HG03442 (cell line): ENCODE data around the gene LARP6.
"Not testable (repeated sequence)": the region's sequence is repeated elsewhere in the genome, so short reads cannot be mapped to it uniquely, and the experiment has no call there.

ENCODE experiments used
- ATAC-seq: cut with Tn5 transposase; IDR thresholded peaks from one replicate; pipeline ENCODE4 v1.9.1; 2021; ENCODE audit warnings: mild to moderate bottlenecking, moderate library complexity; ENCODE audit not compliant: unreplicated experiment

Gene LARP6

DNA sequence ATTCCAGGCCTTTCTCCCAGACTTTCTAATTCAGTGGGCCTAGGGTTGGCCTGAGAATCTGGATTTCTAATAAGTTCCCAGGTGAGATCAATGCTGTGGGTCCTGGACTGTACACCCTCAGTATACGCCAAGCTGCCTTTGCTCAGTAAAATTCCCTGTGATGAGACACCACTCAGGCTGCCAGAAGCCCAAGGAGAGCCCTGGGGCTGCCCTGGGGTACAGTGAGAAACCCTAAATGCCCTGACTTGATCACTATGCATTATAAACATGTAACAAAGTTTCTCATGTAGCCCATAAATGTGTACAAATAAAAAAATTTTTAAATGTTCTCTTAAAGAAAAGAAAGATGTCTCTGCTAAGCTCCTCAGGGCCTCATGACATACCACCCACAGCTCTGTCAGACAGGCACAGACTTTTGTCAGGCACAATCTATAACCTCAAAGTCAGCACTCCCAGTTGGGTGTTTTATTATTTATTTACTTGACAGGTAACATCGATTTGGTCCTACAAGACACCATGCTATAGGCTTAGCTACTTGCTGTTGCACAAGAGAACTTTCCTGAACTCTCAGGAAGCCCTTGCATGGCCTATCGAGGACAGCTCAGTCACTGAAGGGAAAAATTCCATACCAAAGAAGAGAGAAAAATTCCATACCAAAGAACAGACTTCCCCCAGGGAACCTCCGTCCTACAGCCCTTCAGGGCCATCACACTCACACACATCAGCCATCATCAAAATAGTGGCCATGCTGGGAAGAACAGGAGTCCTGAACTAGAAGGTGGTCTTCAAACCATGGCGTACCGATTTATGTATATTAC is 22.7 kb downstream of the LARP6 start:
- ATAC-seq: no peak

- ATAC-seq: no peak
These were observed 23.3 kb downstream of the LARP6 start for GRCh38 chr15:70830615-70831014.

DNA sequence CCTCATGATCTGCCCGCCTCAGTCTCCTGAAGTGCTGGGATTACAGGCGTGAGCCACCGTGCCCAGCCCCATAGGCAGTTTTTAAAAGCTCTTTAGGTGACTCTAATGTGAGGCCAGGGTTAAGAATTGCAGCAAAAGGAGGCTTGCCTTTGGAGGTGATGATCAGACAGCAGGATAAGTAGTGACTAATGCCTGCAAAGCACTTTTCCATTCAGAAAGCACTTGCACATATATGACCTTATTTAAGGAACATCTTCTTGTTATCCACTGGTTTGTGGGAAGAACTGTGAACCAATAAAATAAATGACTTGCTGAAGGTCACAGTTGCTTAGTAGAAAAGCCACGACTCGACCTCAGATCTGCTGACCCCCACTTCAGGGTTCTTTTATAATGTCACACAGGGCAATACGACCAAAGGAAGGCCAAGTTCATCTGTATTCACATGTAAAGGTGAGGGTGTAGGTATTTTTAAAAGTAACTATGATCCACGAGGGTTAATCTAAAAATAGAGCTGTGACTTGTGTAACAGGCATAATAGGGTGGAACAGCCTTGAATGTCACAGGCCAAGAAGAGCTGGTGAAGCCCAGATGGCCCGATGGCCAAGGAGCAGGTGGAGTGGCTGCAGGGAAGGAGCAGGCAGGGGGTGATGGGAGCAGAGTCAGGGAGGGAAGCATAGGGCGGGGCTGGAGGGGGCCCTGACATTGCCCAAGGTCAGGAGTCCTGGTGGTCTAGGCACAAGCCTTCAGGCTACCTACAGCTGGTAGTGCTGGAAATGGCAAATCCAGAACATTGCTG is 24.4 kb downstream of the LARP6 start:
- ATAC-seq: no peak

GRCh38 chr15:70827721-70828120 is 26.2 kb downstream of the LARP6 start:
- no peak for ATAC-seq

GRCh38 chr15:70826634-70827033 is 27.3 kb downstream of the LARP6 start:
- no peak for ATAC-seq

GRCh38 chr15:70825841-70826240 is 28.1 kb downstream of the LARP6 start:
- ATAC-seq: no peak

- no peak for ATAC-seq
These were observed 30.8 kb downstream of the LARP6 start for GRCh38 chr15:70823196-70823595.

DNA sequence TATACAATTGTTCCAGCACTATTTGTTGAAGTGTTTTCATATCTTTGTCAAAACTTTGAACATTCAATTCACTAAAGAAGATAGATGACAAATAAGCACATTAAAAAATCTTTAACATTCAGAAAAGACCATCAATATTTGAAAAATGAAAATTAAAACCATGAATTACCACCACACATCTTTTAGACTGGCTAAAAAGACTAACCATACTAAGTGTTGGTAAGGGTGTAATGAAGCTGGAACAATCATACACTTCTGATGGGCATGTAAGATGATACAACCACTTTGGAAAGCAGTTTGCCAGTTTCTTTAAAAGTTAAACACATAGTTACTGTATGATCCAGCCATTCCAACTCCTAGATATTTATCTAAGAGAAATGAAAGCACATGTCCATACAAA is 33.7 kb downstream of the LARP6 start:
- ATAC-seq: no peak

GRCh38 chr15:70818580-70818979 is 35.4 kb downstream of the LARP6 start:
- no peak for ATAC-seq

DNA sequence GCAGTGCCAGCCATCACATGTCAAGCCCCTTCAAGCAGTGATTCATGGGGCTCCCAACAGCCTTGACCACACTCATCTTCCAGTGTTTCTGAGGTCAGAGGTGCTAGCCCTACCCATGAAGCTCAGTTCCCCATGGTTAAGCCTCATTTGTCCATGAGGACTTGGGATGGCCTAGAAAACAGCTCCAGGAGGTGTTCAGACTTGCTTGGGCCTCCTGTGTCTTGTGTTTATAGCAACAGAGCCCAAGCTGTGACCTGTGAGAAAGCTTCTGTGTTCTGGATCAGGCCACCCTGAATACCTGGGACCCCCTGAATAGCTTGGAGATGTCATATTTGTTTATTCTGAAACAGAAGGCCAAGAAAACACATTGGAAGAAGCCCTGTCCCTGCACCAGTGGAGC is 36.7 kb downstream of the LARP6 start:
- no peak for ATAC-seq

DNA sequence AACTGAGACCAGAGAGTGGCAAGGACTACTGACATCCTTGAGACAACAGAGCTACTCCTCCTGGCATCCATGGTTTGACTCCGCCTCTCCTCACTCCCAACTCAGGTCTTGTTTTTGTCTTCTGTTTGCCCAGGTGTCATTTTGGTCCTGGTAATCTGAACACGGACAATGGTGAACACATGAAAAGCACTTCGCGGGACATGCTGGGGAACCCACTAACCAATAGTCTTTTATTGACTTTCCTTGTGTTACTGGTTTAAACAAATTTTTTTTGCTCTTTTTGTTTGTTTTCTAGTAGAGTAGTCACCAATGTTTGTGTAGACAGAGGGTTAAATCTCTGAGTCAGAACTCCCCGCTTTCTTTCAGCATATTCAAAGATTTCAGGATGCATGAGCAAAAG is 38.4 kb downstream of the LARP6 start:
- no peak for ATAC-seq

DNA sequence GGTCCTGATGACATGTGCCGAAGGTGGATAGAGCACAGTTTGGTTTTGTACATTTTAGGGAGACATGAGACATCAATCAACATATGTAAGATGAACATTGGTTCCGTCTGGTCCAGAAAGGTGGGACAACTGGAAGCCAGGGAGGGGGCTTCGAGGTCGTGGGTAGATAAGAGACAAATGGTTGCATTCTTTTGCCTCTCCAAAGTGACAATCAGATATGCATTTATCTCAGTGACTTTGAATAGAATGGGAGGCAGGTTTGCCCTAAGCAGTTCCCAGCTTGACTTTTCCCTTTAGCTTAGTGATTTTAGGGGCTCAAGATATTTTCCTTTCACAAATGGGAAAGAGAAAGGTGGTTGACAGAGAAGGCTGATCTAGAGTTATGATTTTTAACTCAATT is 38.9 kb downstream of the LARP6 start:
- not testable (repeated sequence) for ATAC-seq

DNA sequence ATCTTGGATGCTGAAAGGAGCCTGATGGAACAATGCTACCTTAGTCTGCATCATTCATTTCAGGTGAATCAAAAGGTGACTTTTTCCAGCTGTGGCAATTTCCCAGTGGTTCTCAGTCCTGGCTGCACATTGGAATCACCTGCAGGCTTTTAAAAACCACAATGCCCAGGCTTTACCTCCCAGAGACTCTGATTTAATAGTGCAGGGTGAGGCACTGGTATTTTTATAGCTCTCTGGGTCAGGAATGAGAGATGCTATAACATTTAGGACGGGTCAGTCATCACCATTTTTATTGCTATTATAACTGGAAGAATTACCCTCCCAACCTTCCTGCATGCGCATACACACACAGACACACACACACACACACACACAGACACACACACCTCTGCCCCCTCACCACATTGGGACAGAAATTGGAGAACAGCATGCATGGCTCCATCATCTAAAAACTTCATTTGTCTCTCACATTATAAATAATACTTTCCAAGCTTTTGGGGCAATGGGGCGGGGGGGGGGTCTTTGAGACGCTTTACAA is 41.1 kb downstream of the LARP6 start:
- ATAC-seq: no peak

GRCh38 chr15:70810916-70811578 is 42.9 kb downstream of the LARP6 start:
- no peak for ATAC-seq

DNA sequence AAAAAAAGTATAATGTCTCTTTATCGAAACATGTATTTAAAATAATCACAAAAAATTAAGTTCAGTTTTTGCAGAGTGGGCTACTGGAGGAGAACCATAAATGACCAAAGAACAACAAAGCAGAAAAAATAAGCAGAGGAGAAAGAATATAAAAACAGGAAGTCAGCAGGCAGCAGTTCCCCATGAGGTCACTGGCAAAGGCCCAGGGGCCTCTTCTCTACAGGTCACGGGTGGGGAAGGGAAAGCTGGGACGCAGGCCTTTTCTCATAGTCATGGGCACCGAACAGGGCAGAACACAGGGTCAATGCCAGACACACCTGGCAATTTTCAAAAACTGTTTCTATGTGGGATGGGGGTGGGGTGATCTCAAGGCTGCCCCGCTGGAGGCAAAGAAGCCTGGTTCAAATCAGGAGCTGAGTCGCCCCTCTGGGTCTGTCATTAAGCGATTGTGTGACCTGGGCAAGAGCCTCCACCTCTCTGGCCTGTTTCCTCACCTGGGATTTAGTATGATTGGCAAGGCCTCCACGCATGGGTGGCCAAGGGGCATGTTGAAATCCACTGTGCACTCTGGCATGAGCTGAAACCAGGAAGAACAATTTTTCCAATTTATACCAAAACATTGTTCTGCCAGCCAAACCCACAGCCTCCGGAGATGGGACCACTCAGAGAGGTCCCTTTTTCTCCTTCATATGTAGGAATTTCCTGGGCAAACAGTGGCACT is 46.8 kb downstream of the LARP6 start:
- no peak for ATAC-seq

DNA sequence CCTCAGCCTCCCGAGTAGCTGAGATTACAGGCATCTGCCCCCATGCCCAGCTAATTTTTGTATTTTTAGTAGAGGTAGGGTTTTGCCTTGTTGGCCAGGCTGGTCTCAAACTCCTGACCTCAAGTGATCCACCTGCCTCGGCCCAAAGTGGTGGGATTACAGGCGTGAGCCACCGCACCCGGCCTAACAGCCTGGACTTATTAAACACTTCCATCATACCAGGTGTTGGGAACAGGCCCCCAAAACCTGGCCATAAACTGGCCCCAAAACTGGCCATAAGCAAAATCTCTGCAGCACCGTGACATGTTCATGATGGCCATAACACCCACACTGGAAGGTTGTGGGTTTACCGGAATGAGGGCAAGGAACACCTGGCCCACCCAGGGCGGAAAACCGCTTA is 49.6 kb downstream of the LARP6 start:
- ATAC-seq: not testable (repeated sequence)

DNA sequence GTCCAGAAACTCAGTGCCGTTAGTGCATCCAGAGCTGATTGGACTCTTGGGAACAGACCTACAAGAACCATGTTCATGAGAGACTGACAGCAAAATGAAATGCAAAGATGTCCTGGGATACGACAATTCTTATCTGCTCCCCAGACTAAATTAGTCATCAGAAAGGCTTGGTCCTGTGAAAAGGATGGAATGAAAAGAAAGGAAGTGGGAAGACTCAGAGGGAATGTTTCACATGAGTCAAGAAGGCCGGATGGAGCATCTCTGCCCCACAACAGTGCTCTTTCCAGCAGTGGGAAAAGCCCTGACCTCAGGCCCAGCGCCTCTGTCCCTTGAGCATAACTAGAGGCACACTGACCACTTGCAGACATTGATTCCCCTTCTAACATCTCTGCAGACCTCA is 51.3 kb downstream of the LARP6 start:
- ATAC-seq: no peak

DNA sequence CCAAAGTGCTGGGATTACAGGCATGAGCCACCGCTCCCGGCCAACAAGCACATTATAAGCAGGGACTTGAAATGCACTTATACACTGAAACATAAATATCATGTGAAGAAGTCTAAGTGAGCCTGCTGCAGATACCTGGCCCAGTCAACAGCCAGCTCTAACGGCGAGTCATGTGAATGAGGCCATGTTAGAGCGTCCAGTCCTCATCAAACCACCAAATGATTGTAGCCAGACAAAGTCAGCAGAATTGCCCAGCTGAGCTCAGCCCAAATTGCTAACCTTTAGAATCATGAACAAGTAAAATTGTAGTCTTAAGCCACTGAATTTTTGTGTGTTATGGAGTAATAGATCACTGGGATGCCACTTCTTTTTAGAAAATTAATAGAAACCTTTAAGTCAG is 52.8 kb downstream of the LARP6 start:
- no peak for ATAC-seq

DNA sequence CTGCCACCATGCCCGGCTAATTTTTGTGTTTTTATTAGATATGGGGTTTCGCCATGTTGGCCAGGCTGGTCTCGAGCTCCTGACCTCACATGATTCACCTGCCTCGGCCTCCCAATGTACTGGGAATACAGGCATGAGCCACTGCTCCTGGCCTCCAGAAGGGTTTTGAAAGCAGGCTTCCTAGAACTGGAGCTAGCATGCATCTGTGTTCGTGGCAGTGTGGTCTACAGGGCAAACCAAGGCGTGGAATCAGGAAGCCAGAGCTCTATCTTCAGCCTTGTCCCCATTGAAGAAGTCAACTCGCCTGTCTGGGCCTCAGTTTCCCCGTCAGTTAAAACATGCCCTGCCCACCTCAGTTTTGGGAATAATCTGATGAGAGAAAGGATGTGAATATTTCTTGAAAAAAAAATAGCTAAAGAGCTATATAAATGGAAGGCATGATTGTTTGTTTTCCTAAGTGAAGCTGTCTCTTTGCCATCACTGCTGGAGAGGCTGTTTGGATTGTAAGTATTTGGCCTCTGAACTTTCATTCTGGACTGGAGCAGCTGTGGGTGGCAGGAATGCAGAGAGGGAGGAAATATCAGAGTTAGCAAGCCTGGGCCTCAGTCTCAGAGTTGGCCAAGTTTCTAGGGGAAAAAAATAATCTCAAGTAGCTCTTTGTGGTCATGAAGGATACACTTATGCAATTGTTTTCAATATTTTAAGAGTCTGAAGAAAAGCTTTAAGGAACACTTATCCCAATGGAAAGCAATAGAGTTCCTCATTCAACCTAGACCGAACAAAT is 54.1 kb downstream of the LARP6 start:
- no peak for ATAC-seq

DNA sequence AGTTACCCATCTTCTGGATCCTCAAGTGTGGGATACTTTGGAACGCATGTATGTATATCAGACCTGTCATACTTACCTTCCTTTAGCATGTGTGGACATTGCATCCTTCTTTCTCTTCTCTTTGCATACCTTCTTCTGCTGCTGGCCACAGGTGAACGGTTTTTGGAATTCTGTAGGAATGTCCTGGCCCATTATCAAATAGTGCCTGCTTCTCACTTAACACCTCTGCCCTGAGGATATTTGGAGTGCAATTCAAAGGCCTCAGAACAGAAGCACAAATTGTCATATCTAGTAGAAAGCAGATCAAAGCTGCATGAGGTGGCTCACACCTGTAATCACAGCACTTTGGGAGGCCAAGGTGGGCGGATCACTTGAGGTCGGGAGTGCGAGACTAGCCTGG is 56.5 kb downstream of the LARP6 start:
- ATAC-seq: no peak
